ENCODE measurements around the gene RAN. TPM values are rescaled to one million over a fixed set of nuclear protein-coding genes. Genes with fewer than 3 reads are reported as not detected.

The RAN gene
- total and polyA plus RNA-seq, 9 donors, result 80.4 to 419 (median 314) TPM

DNA sequence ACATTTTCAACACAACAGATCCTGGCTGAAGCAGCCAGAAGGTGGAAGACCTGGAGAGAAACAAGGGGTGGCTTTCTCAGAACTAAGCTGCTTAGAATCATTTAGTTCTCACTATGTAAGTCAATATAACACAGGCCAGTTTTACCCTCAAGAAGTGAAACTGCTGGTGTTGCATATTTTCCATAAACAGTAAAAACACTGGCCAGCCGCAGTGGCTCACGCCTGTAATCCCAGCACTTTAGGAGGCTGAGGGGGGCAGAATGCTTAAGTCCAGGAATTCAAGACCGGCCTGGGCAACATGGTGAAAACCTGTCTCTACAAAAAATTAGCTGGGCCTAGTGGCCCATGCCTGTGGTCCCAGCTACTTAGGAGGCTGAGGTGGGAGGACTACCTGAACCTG, 44.4 kb upstream of the RAN start:
- H3K4me1 ChIP-seq (ENCODE audit: insufficient read depth), result peaks cover 11% of the 10 kb centered on the region
- peak in 2 of 5 donors; percentile 44 to 53 for DNase-seq

DNA sequence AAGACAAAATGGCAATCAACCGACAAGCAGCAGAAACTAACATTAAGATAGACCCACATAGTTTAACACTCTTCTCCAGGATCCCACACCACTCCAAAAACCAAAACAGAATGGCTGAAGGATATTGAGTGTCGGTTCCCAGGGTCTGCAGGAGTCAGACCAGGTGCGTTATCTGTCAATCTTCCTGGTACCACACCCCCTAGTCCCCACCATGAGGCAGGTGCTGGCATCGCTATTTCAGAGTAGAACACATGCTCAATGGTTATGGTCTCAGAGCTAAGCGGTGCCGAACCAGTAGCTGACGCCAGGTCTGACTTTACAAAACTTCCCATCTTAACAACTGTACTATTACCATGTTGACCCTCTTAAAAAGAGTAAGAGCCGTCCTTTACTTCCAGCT, 43.0 kb upstream of the RAN start:
- peaks cover 18% of the 10 kb centered on the region for H3K4me1 ChIP-seq (ENCODE audit: insufficient read depth)
- no peak overlapping the region for H3K27ac ChIP-seq
- no peak for DNase-seq
- intact Hi-C loops (cut with DNase I), result no loop called here
- TF ChIP-seq EP300 (IDR thresholded peaks at IDR 0.05) (no peak), POLR2A (IDR thresholded peaks at IDR 0.05) (no peak)
- TF ChIP-seq, protein P1, sequence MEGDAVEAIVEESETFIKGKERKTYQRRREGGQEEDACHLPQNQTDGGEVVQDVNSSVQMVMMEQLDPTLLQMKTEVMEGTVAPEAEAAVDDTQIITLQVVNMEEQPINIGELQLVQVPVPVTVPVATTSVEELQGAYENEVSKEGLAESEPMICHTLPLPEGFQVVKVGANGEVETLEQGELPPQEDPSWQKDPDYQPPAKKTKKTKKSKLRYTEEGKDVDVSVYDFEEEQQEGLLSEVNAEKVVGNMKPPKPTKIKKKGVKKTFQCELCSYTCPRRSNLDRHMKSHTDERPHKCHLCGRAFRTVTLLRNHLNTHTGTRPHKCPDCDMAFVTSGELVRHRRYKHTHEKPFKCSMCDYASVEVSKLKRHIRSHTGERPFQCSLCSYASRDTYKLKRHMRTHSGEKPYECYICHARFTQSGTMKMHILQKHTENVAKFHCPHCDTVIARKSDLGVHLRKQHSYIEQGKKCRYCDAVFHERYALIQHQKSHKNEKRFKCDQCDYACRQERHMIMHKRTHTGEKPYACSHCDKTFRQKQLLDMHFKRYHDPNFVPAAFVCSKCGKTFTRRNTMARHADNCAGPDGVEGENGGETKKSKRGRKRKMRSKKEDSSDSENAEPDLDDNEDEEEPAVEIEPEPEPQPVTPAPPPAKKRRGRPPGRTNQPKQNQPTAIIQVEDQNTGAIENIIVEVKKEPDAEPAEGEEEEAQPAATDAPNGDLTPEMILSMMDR (IDR thresholded peaks at IDR 0.05), result no peak
- H3K4me3 ChIP-seq, result no peak overlapping the region
- H3K27me3 ChIP-seq, result no peaks in the 10 kb centered on the region
- no peaks in the 10 kb centered on the region for H3K36me3 ChIP-seq
- no peaks in the 10 kb centered on the region for H3K9me3 ChIP-seq
- WGBS, 3 donors, result 96 to 99% (median 96%) methylated on average over 8 of the region's 8 CpGs

More for the DNA sequence above, 44.4 kb upstream of the RAN start:
- TF ChIP-seq, protein P1 (IDR thresholded peaks at IDR 0.05), result no peak
- TF ChIP-seq EP300 (IDR thresholded peaks at IDR 0.05), result no peak
- Histone ChIP-seq H3K9me3 (no peaks in the 10 kb centered on the region), H3K27me3 (no peaks in the 10 kb centered on the region), H3K27ac (peak overlapping the region; percentile 46 to 75), H3K4me3 (no peak overlapping the region), H3K36me3 (no peaks in the 10 kb centered on the region)
- intact Hi-C loops (cut with DNase I), result no loop called here
- WGBS, 3 donors, result 0 to 22% (median 12%) methylated on average over 3 of the region's 3 CpGs

DNA sequence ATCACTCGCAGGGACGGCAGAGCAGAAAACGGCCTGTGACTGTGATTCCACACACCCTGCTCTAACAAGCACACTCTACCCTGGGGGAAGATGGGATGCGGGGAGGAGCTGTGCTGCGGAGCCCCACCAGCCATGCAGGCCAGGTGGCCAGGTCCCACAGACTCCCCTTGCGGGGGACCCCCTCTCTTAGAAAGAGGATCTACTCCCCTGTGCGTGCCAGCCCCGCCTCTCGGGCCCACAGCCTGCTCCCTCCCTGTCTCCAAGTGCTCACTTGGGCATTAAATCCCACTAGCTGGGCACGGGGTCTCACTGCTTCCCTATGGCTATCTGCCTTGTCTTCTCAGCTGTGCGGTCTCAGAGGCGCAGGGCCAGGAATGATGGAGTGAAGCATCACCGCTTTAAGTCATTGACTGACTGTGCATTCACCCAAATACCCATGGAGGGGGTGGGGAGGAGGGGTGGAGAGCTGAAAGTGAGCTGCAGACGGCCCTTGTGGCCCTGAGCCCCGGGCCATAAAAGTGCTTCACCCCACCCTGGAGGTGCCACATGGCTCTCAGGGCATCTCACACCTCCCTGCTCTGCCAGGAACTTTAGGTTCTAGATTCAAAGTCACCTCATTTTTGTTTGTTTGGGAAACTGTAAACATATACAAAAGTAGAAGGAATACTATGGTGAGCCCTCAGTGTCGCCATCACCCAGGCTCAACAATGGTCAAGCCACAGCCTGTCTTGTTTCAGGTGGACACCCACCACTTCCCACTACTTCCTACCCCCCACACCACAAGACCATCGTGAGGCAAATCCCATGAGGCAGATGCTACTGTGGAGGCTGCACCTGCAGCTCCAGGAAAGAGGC, 42.2 kb upstream of the RAN start:
- Histone ChIP-seq H3K27ac (no peak overlapping the region), H3K4me1 (ENCODE audit: insufficient read depth) (peaks cover 18% of the 10 kb centered on the region), H3K4me3 (no peak overlapping the region), H3K9me3 (no peaks in the 10 kb centered on the region), H3K27me3 (no peaks in the 10 kb centered on the region), H3K36me3 (no peaks in the 10 kb centered on the region)
- TF ChIP-seq POLR2A (IDR thresholded peaks at IDR 0.05), result no peak
- intact Hi-C loops (cut with DNase I), result no loop called here
- no peak for DNase-seq
- 89 to 92% (median 91%) methylated on average over 17 of the region's 17 CpGs for WGBS, 3 donors

DNA sequence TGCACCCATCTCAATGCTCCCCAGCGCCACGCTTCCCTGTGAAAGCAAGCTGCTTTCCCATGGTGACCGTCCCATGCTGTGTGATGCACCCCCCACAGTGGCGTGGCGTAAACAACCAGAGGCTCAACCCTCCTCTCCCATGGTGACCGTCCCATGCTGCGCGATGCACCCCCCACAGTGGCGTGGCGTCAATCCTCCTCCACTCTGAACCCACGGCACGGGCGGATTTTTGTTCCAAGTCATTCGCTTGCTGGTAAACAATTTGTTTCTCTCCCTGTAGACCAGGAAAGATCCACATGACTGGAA, 41.7 kb upstream of the RAN start:
- DNase-seq, result no peak
- no peak overlapping the region for H3K27ac ChIP-seq
- intact Hi-C loops (cut with DNase I), result no loop called here
- H3K9me3 ChIP-seq, result no peaks in the 10 kb centered on the region
- no peak for TF ChIP-seq POLR2A (IDR thresholded peaks at IDR 0.05)
- no peak for TF ChIP-seq EP300 (IDR thresholded peaks at IDR 0.05)
- TF ChIP-seq, protein P1 (IDR thresholded peaks at IDR 0.05), result no peak
- no peaks in the 10 kb centered on the region for H3K36me3 ChIP-seq
- 53 to 77% (median 65%) methylated on average over 14 of the region's 14 CpGs for WGBS, 3 donors
- H3K27me3 ChIP-seq, result no peaks in the 10 kb centered on the region
- H3K4me1 ChIP-seq (ENCODE audit: insufficient read depth), result peaks cover 18% of the 10 kb centered on the region
- no peak overlapping the region for H3K4me3 ChIP-seq

DNA sequence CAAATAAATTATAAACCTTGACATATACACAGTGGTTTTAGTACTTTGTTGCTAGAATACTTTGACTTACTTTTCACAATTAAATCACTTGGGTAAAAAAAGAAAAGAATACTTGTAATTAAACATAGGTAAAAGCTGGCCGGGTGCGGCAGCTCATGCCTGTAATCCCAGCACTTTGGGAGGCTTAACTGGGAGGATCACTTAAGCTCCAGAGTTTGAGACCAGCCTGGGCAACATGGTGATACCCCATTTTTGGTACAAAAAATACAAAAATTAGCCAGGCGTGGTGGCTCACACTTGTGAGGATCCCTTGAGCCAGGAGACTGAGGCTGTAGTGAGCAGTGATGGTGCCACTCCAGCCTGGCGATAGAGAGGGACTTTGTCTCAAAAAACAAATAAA, 40.6 kb upstream of the RAN start:
- TF ChIP-seq EP300 (IDR thresholded peaks at IDR 0.05), result no peak
- TF ChIP-seq, protein P1 (IDR thresholded peaks at IDR 0.05), result no peak
- TF ChIP-seq POLR2A (IDR thresholded peaks at IDR 0.05), result no peak
- H3K4me1 ChIP-seq (ENCODE audit: insufficient read depth), result peaks cover 18% of the 10 kb centered on the region
- H3K9me3 ChIP-seq, result no peaks in the 10 kb centered on the region
- WGBS, 3 donors, result 94 to 97% (median 94%) methylated on average over 4 of the region's 4 CpGs
- no peak overlapping the region for H3K4me3 ChIP-seq
- no peaks in the 10 kb centered on the region for H3K27me3 ChIP-seq
- intact Hi-C loops (cut with DNase I), result no loop called here
- H3K36me3 ChIP-seq, result no peaks in the 10 kb centered on the region
- H3K27ac ChIP-seq, result no peak overlapping the region
- no peak for DNase-seq
